Erythroblast (primary cell): Measurements from ENCODE around the gene SLC17A8.

Source experiments
- GATA1 ChIP-seq: IDR thresholded peaks from 2 replicates; pipeline ENCODE4 v1.6.1; 2011; ENCODE audit warnings: low read depth, mild to moderate bottlenecking, control low read depth, low read length, moderate library complexity
- POLR2A ChIP-seq: IDR thresholded peaks from 2 replicates; pipeline ENCODE4 v1.6.1; 2011; ENCODE audit warnings: mild to moderate bottlenecking, low read length

DNA sequence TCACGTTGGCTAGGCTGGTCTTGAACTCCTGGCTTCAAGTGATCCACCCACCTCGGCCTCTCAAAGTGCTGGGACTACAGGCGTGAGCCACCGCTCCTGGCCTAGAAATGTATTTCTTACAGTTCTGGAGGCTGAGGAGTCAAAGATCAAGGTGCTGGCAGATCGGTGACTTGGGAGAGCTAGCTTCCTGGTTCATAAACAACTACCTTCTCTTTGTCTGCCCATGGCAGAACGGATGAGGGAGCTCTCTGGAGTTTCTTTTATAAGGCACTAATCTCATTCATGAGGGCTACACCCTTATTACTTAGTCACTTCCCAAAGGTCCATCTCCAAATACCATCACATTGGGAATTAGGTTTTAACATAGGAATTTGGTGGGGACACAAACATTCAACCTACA, 38.9 kb downstream of the SLC17A8 start:
- TF ChIP-seq POLR2A (no peak), GATA1 (no peak)
